NCI-H1417 treated with DMSO at 0.1 percent for 48 hours (cell line): ENCODE data around the gene OTOL1.

Experiments used
- DNase-seq: peaks from one replicate; lab custom pipeline; 2025; lab: John Stamatoyannopoulos, UW

Gene OTOL1

DNA sequence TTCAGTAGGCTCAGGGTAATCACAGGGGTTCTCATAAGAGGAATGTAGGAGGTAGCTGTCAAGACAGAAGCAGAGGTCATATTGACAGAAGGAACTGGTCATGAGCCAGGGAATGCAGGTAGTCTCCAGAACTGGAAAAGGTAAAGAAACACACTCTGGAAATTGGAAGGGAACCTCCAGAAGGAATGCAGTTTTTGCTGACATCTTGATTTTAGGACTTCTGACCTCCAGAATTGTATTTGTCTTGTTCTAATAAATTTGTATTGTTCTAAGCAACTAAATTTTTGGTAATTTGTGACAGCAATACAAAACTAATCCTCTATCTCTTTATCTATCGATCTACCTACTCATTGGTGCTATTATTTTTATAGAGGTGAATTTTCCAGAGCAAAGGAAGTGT, 49.2 kb downstream of the OTOL1 start:
- DNase-seq, result no peak

DNA sequence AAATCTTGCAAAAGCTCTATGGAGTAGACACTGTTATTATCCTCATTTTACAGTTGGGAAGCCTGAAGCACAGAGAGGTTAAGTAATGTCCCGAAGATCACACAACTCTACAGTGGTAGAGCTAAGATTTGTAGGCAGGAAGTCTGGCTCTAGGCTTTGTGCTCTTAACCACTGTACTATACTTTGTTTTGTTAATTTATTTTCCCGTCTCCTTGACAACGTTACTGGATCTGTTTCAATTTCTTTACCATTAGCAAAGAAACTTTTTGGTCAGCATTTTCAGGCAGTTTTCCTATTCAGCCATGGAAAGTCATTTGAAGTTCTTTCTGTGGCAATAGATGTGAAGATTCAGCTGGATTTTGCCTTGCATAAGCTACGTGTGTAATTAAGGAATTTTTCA, 51.7 kb downstream of the OTOL1 start:
- no peak for DNase-seq

DNA sequence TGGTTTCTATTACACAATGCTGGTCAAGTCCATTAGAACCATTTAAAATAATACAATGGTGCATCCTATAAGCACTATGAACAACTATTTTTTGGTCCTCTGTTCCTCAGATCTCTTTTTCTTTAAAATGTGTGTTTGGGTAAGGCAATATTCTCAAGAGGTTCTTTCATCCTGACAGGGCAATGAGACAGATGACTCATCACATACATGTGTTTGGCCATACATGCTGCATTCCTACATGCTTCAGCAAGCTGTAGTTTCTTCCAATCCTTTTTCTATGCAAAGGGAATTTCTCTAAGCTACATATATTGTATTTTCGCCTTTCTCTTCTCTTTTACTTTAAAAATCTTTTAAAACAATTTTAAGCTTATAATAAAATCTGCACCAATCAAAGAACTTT, 52.7 kb downstream of the OTOL1 start:
- no peak for DNase-seq

DNA sequence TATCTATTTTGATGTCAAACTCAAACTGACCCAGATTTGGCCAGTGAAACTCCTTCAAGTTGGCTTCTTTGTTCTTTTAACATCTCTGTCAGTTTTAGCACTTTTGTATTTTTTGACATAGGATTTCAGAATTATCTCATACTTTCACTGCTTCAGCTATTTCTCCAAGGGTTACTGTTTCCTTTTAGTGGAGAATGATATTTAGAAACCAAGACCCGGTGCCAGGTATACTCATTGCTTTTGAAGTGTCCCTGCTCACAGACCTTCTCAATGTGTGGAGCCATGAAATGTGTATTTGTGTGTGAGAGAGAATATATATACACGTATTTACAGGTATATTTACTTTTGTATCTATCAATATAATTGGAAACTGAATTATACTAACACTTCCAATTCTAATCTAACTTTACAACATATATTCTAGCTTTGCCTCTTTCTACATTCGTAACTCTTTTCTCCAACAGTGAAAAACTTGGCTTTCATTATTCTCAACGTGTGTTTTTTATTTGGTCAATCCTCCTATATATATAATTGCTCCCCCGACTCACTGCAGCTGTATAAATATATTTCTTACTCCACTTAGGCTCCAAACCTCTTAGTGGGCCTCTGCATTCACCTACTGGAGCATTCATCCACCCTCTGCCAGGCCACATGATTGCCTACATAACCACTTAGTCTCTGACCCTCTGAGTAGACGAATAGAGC, 54.0 kb downstream of the OTOL1 start:
- DNase-seq, result no peak

DNA sequence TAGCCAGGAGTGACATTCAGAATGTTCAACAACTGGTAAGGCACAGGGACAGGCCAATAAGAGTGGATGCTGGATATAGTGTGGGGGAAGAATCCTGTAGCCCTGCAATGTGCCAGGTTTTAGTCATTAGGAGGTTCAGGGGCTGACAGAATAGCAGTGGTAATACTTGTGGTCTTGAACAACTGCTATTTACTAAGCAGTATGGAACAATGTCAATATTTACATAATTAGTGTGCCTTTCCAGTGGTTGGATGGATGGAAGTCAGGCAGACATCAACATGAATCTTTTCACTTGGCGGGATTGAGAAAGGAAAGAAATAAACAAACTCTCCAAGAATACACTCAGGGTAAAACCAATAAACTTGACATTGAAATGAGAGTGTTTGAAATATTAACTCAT, 55.1 kb downstream of the OTOL1 start:
- no peak for DNase-seq

DNA sequence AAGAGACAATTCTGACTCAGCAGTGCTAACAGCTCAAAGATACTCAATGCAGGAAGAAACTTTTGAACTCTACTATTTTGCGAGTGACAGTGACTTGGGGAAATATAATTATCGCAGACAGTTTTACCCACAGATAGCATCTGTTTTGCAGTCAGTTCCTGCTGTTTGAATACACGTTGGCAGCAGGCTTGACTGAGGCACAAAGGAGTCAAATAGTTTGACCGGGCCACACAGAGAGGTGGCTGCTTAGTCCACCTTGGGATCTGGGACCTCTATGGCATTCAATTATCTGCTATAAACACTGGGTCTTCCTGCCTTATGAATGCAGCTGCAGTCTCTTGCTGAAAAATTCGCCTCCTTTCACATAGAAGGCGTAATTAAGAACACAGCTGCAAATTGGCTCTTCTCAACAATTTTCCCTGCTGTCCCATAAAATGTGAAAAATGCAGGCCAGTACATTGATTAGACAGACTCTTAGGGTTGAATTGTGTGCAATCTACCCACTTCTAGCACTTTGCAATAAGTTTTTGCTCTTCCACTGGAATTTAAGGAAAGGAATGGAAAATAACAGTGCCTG, 56.5 kb downstream of the OTOL1 start:
- no peak for DNase-seq
